ENCODE data around the gene BSPRY.

Gene BSPRY

GRCh38 chr9:113340011-113340699 is 9.2 kb upstream of the BSPRY start, which contains the start of gene WDR31:
TSS of gene WDR31 (minus strand) at chr9:113340275. CDS start at chr9:113332022, 8,253 bp downstream.
- peak within 1 kb of the TSS; percentile 97 for H2AFZ ChIP-seq (ENCODE audit: low read depth)
- H3K27ac ChIP-seq = peak within 1 kb of the TSS; percentile 16; the same call in 1 of the 2 replicates
- no peaks in the 10 kb centered on the region for H4K20me1 ChIP-seq (ENCODE audit: insufficient read depth)
- H3K79me2 ChIP-seq (ENCODE audit: insufficient read depth, low read depth) = no peaks in the 10 kb centered on the region
- H3K4me1 ChIP-seq (ENCODE audit: low read depth, poor library complexity, severe bottlenecking) = peaks cover 14% of the 10 kb centered on the region
- H3K4me2 ChIP-seq = peak within 1 kb of the TSS; percentile 94
- no peaks in the 10 kb centered on the region for H3K36me3 ChIP-seq (ENCODE audit: insufficient read depth)
- no peak within 1 kb of the TSS for H3K4me3 ChIP-seq (IDR thresholded peaks at IDR 0.05; ENCODE audit: insufficient read depth, low read depth, low read length)
- peak within 1 kb of the TSS; percentile 52 for H3K9ac ChIP-seq
- no peak for TF ChIP-seq CTCF (conservative IDR thresholded peaks at IDR 0.05; ENCODE audit: low read depth, low read length)
- no peaks in the 10 kb centered on the region for H3K27me3 ChIP-seq (ENCODE audit: insufficient read depth, low read depth)

GRCh38 chr9:113341712-113342410 is 7.5 kb upstream of the BSPRY start:
- Histone ChIP-seq H3K4me3 (IDR thresholded peaks at IDR 0.05; ENCODE audit: insufficient read depth, low read depth, low read length) (no peak overlapping the region), H3K4me1 (ENCODE audit: low read depth, poor library complexity, severe bottlenecking) (peaks cover 14% of the 10 kb centered on the region), H3K79me2 (ENCODE audit: insufficient read depth, low read depth) (no peaks in the 10 kb centered on the region), H3K36me3 (ENCODE audit: insufficient read depth) (no peaks in the 10 kb centered on the region), H2AFZ (ENCODE audit: low read depth) (no peak overlapping the region), H4K20me1 (ENCODE audit: insufficient read depth) (no peaks in the 10 kb centered on the region), H3K27me3 (ENCODE audit: insufficient read depth, low read depth) (no peaks in the 10 kb centered on the region), H3K9ac (no peak overlapping the region), H3K27ac (no peak overlapping the region), H3K4me2 (no peak overlapping the region)
- TF ChIP-seq CTCF (conservative IDR thresholded peaks at IDR 0.05; ENCODE audit: low read depth, low read length) = no peak

GRCh38 chr9:113343732-113344231 is 5.6 kb upstream of the BSPRY start:
- no peak overlapping the region for H3K4me2 ChIP-seq
- TF ChIP-seq CTCF (conservative IDR thresholded peaks at IDR 0.05; ENCODE audit: low read depth, low read length) = no peak
- H3K36me3 ChIP-seq (ENCODE audit: insufficient read depth) = no peaks in the 10 kb centered on the region
- no peak overlapping the region for H3K9ac ChIP-seq
- no peaks in the 10 kb centered on the region for H3K27me3 ChIP-seq (ENCODE audit: insufficient read depth, low read depth)
- H3K27ac ChIP-seq = no peak overlapping the region
- H3K4me3 ChIP-seq (IDR thresholded peaks at IDR 0.05; ENCODE audit: insufficient read depth, low read depth, low read length) = no peak overlapping the region
- H3K79me2 ChIP-seq (ENCODE audit: insufficient read depth, low read depth) = no peaks in the 10 kb centered on the region
- peaks cover 14% of the 10 kb centered on the region for H3K4me1 ChIP-seq (ENCODE audit: low read depth, poor library complexity, severe bottlenecking)
- no peak overlapping the region; the same call in 1 of the 2 replicates for H2AFZ ChIP-seq (ENCODE audit: low read depth)
- H4K20me1 ChIP-seq (ENCODE audit: insufficient read depth) = no peaks in the 10 kb centered on the region

- H3K4me2 ChIP-seq = no peak overlapping the region
- H3K9ac ChIP-seq = no peak overlapping the region
- no peak for TF ChIP-seq CTCF (conservative IDR thresholded peaks at IDR 0.05; ENCODE audit: low read depth, low read length)
- H3K27me3 ChIP-seq (ENCODE audit: insufficient read depth, low read depth) = no peaks in the 10 kb centered on the region
- no peak overlapping the region for H2AFZ ChIP-seq (ENCODE audit: low read depth)
- H3K27ac ChIP-seq = no peak overlapping the region
- peaks cover 11% of the 10 kb centered on the region for H3K4me1 ChIP-seq (ENCODE audit: low read depth, poor library complexity, severe bottlenecking)
- no peaks in the 10 kb centered on the region for H3K79me2 ChIP-seq (ENCODE audit: insufficient read depth, low read depth)
- H3K36me3 ChIP-seq (ENCODE audit: insufficient read depth) = no peaks in the 10 kb centered on the region
- no peak overlapping the region for H3K4me3 ChIP-seq (IDR thresholded peaks at IDR 0.05; ENCODE audit: insufficient read depth, low read depth, low read length)
- H4K20me1 ChIP-seq (ENCODE audit: insufficient read depth) = no peaks in the 10 kb centered on the region
These were observed 4.2 kb upstream of the BSPRY start for GRCh38 chr9:113345190-113345589.

Measured in KMS-11 (cell line).